CD4-positive, alpha-beta T cell (primary cell): ENCODE measurements around the gene KCTD20. TPM values are rescaled to one million over a fixed set of nuclear protein-coding genes. Genes with fewer than 3 reads are reported as not detected.

Experiments used
- ATAC-seq: fragments of 200-7000 bp; cut with Tn5 transposase; one replicate; pipeline ENCODE4 v1.10.0; 2022; ENCODE audit warnings: mild to moderate bottlenecking; ENCODE audit not compliant: poor library complexity
- CTCF ChIA-PET: fragments of 350-600 bp; sonication (Branson Sonifier 250); formaldehyde crosslinking; loops from one replicate; lab custom pipeline; 2021; ENCODE audit warnings: antibody characterized with exemption, inconsistent platforms; lab: Charles Lee
- POLR2A ChIA-PET: fragments of 350-600 bp; sonication (Branson Sonifier 250); formaldehyde crosslinking; loops from one replicate; lab custom pipeline; 2021; ENCODE audit warnings: antibody characterized with exemption, inconsistent platforms; lab: Charles Lee
- DNase-seq, 14 experiments: peaks; one replicate each; pipeline ENCODE4 v3.0.0-alpha.2; 2013 to 2020; ENCODE audit warnings: mixed read lengths in 2 of 14
- H3K27ac ChIP-seq, 2 donors: one replicate each; pipeline versions ENCODE4 v1.5.1 to v1.7.0; 2013; ENCODE audit warnings: low read length in 2 of 2, low read depth in 1 of 2, mild to moderate bottlenecking in 1 of 2
- H3K27me3 ChIP-seq, 2 experiments: 1 replicate in 1 of 2; 2 replicates in 1 of 2; pipeline versions ENCODE4 v1.6.1 to v1.7.0; 2013; ENCODE audit warnings: low read length in 2 of 2, control low read depth in 1 of 2, mild to moderate bottlenecking in 1 of 2, moderate library complexity in 1 of 2; ENCODE audit not compliant: insufficient read depth in 2 of 2, control insufficient read depth in 1 of 2
- H3K36me3 ChIP-seq: one replicate; pipeline ENCODE4 v1.6.1; 2013; ENCODE audit warnings: low read length, control low read depth; ENCODE audit not compliant: insufficient read depth
- H3K4me1 ChIP-seq: one replicate; pipeline ENCODE4 v1.6.1; 2013; ENCODE audit warnings: low read length, control low read depth; ENCODE audit not compliant: insufficient read depth
- H3K4me3 ChIP-seq: one replicate; pipeline ENCODE4 v1.5.1; 2013; ENCODE audit warnings: mild to moderate bottlenecking, low read length, moderate library complexity
- H3K9me3 ChIP-seq, 2 experiments: 1 replicate in 1 of 2; 2 replicates in 1 of 2; pipeline versions ENCODE4 v1.6.1 to v1.7.0; 2013; ENCODE audit warnings: low read length in 2 of 2, mild to moderate bottlenecking in 2 of 2, control low read depth in 1 of 2, moderate library complexity in 1 of 2; ENCODE audit not compliant: control insufficient read depth in 1 of 2, insufficient read depth in 1 of 2
- H3K27ac Mint-ChIP-seq: one replicate; pipeline ENCODE4 v1.8.0; 2020; ENCODE audit warnings: mixed read lengths
- H3K27me3 Mint-ChIP-seq: one replicate; pipeline ENCODE4 v1.8.0; 2021; ENCODE audit warnings: mixed read lengths
- H3K36me3 Mint-ChIP-seq: one replicate; pipeline ENCODE4 v1.8.0; 2021; ENCODE audit warnings: low read depth, mixed read lengths
- H3K4me1 Mint-ChIP-seq: one replicate; pipeline ENCODE4 v1.8.0; 2021; ENCODE audit warnings: low read depth, mixed read lengths
- H3K4me3 Mint-ChIP-seq: one replicate; pipeline ENCODE4 v1.8.0; 2020; ENCODE audit warnings: mild to moderate bottlenecking, mixed read lengths
- H3K9me3 Mint-ChIP-seq: one replicate; pipeline ENCODE4 v1.8.0; 2020; ENCODE audit warnings: mixed read lengths
- CTCF ChIP-seq: fragments of 200-600 bp; IDR thresholded peaks from one replicate; pipeline ENCODE4 v1.8.0; 2022; ENCODE audit warnings: antibody characterized with exemption, mild to moderate bottlenecking
- intact Hi-C, 2 experiments: fragments of 100-400 bp; cut with DNase I in 1 of 2; cut with micrococcal nuclease in 1 of 2; formaldehyde crosslinking; loops; one replicate each; pipeline versions ENCODE4 v1.15.1 to v1.9.0; 2023 to 2025; cut with DNase I, micrococcal nuclease
- total RNA-seq, 174 experiments: library from RNA in 2 of 174; stranded (reverse) in 2 of 174; gene quantifications; one replicate each; pipeline ENCODE4 v1.2.3 and lab custom pipeline; 2021 to 2026

Gene KCTD20
- total RNA-seq, 2 experiments from 2014 or later, result 38.4 to 39.5 TPM

DNA sequence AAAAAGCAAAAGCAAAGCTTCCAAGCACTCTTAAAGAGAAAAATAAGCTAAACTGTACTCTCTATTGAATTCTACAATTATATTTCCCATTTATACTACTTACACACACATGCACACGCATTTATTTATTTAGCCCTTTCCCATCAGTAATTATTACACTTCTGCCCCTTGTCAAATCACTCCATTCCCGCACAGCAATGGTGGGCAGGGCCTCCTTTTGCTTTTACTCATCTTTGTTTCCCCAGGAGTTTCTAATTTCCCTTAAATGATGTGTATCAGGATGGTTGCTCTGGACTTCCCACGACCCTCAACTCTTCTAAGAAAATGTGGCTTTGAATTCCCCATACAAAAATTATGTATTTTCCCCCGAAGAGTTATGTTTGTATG is 20.1 kb upstream of the KCTD20 start:
- Mint-ChIP-seq H3K27me3 (no peaks in the 10 kb centered on the region), H3K27ac (peak overlapping the region; percentile 82), H3K9me3 (no peaks in the 10 kb centered on the region), H3K36me3 (no peaks in the 10 kb centered on the region), H3K4me1 (peaks cover 18% of the 10 kb centered on the region), H3K4me3 (peak overlapping the region; percentile 92)
- CTCF ChIA-PET, result interaction anchor here (0.7 to 2.4 kb wide), 18 partner anchors 16 to 337 kb away, joined by 3 to 12 read pairs (median 6); partner anchors contain the start of gene KCTD20
- ATAC-seq (no peak), DNase-seq (peak in 2 of 14 experiments; percentile 13 to 16)
- Histone ChIP-seq H3K27me3 (no peaks in the 10 kb centered on the region), H3K4me1 (peaks cover 11% of the 10 kb centered on the region), H3K9me3 (no peaks in the 10 kb centered on the region), H3K36me3 (no peaks in the 10 kb centered on the region), H3K27ac (peak overlapping the region; percentile 24 to 50), H3K4me3 (peak overlapping the region; percentile 83)
- intact Hi-C loops, result loop anchor here (1.0 to 10.0 kb wide), 12 partner anchors 19 to 452 kb away; partner anchors contain the start of gene PPIL1 (in 1 of the 2)
- POLR2A ChIA-PET, result interaction anchor here (0.8 to 1.8 kb wide), 13 partner anchors 18 to 255 kb away, joined by 3 to 13 read pairs (median 4); partner anchors contain the start of genes CDKN1A, KCTD20 and SRSF3
- TF ChIP-seq CTCF, result no peak

GRCh38 chr6:36423101-36423824 is 19.5 kb upstream of the KCTD20 start:
- CTCF ChIA-PET, result interaction anchor here (0.7 to 2.4 kb wide), 28 partner anchors 15 to 623 kb away, joined by 3 to 12 read pairs (median 4); partner anchors contain the start of gene KCTD20
- no peaks in the 10 kb centered on the region for H3K9me3 Mint-ChIP-seq

DNA sequence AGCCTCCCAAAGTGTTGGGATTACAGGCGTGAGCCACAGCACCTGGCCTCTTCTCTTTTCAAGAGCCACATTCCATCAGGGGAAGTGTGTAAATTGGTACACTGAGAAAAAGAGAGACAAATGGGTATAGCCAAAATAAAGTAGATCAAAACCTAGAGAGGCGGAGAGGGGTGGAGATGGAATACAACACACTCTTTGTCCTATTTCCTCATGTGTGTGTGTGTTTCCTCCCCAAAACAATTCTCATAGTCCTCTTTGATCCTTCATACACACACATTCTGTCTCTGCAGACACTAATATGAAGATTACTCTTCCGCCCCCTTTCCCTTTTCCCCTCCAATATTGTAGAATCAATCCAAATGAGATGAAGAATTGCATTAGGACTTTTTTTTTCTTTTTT is 16.2 kb upstream of the KCTD20 start:
- no peaks in the 10 kb centered on the region for H3K9me3 Mint-ChIP-seq
- H3K4me3 Mint-ChIP-seq, result no peak overlapping the region
- ATAC-seq (no peak), DNase-seq (no peak)
- H3K9me3 ChIP-seq, result no peaks in the 10 kb centered on the region
- CTCF ChIA-PET, result no interaction called here
- no peaks in the 10 kb centered on the region for H3K36me3 ChIP-seq
- H3K27ac Mint-ChIP-seq, result no peak overlapping the region
- no peaks in the 10 kb centered on the region for H3K36me3 Mint-ChIP-seq
- no peak for TF ChIP-seq CTCF
- intact Hi-C loops, result loop anchor here in 1 of 2 experiments (10.0 kb wide), 1 partner anchor 448 kb away; the partner anchor contains the start of gene PPIL1
- peaks cover 11% of the 10 kb centered on the region for H3K4me1 ChIP-seq
- H3K27me3 ChIP-seq, result no peaks in the 10 kb centered on the region
- POLR2A ChIA-PET, result no interaction called here
- H3K27me3 Mint-ChIP-seq, result no peaks in the 10 kb centered on the region
- peaks cover 18% of the 10 kb centered on the region for H3K4me1 Mint-ChIP-seq
- no peak overlapping the region for H3K27ac ChIP-seq
- H3K4me3 ChIP-seq, result no peak overlapping the region

More at GRCh38 chr6:36423101-36423824, 19.5 kb upstream of the KCTD20 start:
- H3K4me3 ChIP-seq, result peak overlapping the region; percentile 83
- H3K27ac ChIP-seq, result peak overlapping the region; percentile 57 to 68
- DNase-seq (peak; percentile 96 to 99 (median 98)), ATAC-seq (peak; percentile 95)
- no peaks in the 10 kb centered on the region for H3K36me3 ChIP-seq
- intact Hi-C loops, result loop anchor here (1.0 to 10.0 kb wide), 12 partner anchors 18 to 452 kb away; partner anchors contain the start of gene PPIL1 (in 1 of the 2)
- peak overlapping the region; percentile 92 for H3K4me3 Mint-ChIP-seq
- no peaks in the 10 kb centered on the region for H3K27me3 ChIP-seq
- peaks cover 11% of the 10 kb centered on the region for H3K4me1 ChIP-seq
- H3K9me3 ChIP-seq, result no peaks in the 10 kb centered on the region
- H3K27ac Mint-ChIP-seq, result peak overlapping the region; percentile 82
- H3K27me3 Mint-ChIP-seq, result no peaks in the 10 kb centered on the region
- H3K36me3 Mint-ChIP-seq, result no peaks in the 10 kb centered on the region
- H3K4me1 Mint-ChIP-seq, result peaks cover 18% of the 10 kb centered on the region
- peak; percentile 70 for TF ChIP-seq CTCF
- POLR2A ChIA-PET, result interaction anchor here (0.6 to 1.8 kb wide), 16 partner anchors 18 to 396 kb away, joined by 3 to 13 read pairs (median 4); partner anchors contain the start of genes CDKN1A, KCTD20, MAPK14 and SRSF3
